Caki2 (cell line): Measurements from ENCODE around the gene DNMT3B. TPM values are rescaled to one million over a fixed set of nuclear protein-coding genes. Genes with fewer than 3 reads are reported as not detected.

Experiments used
- DNase-seq: peaks from one replicate; pipeline ENCODE4 v3.0.0-alpha.2; 2015; ENCODE audit warnings: low read depth
- in situ Hi-C: cut with HindIII; loops from 2 replicates; pipeline ENCODE4 v1.10.0; 2016; ENCODE audit warnings: low sequenced_read_pairs, low pct_unique_long_range_greater_than_20kb, mixed read lengths
- total RNA-seq: library from RNA; depleted of rRNA; stranded (reverse); fragments of >200 nt; shearing (Covaris generic); gene quantifications from 2 replicates; pipeline ENCODE4 v1.2.3, GENCODE V29; 2014; ENCODE audit warnings: low replicate concordance; rRNA removed

The DNMT3B gene
- total RNA-seq, 1 experiment from 2014 or later, result 52.7 TPM

DNA sequence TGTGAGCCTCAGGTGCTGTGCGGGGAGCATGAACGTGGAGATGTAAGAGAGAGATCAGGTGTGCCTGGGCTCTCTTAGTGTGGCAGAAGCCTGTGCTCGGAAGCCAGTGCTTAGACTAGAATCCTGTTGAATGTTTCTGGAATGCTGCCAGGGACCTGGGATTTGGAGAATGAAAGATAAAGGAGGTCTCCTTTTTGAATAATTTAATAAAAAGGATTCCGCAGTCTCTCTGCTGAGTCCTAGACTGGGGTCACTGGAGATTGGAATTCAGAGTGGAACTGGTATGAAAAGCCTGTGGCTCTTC lies 77.7 kb downstream of the DNMT3B start:
- no peak for DNase-seq
- in situ Hi-C loops, result no loop called here

DNA sequence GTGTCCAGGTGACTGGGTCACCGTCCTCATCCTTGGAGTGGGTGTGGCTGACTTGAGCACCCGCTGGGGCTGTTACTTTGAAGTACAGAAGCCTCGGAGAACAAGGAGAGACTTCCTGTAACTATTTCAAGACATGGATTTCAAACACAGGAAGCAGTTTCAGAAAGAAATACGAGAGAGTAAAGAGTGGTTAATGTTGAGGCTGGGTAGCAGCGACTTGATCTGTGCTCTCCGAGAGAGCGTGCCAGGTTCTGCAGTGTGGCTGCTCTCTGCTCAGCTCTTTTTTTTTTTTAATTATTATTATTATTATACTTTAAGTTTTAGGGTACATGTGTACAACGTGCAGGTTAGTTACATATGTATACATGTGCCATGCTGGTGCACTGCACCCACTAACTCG lies 79.0 kb downstream of the DNMT3B start:
- DNase-seq, result no peak
- in situ Hi-C loops, result no loop called here

- in situ Hi-C loops, result no loop called here
- no peak for DNase-seq
Measured at GRCh38 chr20:32841632-32842031, 79.4 kb downstream of the DNMT3B start.

- in situ Hi-C loops, result no loop called here
- DNase-seq, result no peak
Measured at GRCh38 chr20:32842688-32843524, 80.7 kb downstream of the DNMT3B start.

DNA sequence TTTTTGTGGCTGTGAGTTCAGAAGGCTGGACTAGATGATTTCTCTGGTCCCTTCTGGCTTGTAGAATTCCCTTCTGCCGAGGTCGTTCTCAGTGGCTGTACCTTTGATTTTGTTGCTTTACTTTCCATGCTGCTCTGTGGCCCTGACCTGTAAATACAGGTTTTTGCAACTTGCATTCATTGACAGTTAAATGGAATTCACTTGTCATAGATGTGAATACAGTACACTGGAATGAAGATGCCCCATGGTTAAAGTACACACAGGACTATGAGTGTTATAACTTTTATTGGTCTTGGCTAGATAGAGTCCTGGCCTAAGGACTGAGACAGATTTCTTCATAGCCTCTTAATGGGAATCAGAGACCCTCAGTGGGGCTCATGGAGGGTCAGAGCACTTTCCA lies 83.6 kb downstream of the DNMT3B start:
- in situ Hi-C loops, result no loop called here
- DNase-seq, result no peak

DNA sequence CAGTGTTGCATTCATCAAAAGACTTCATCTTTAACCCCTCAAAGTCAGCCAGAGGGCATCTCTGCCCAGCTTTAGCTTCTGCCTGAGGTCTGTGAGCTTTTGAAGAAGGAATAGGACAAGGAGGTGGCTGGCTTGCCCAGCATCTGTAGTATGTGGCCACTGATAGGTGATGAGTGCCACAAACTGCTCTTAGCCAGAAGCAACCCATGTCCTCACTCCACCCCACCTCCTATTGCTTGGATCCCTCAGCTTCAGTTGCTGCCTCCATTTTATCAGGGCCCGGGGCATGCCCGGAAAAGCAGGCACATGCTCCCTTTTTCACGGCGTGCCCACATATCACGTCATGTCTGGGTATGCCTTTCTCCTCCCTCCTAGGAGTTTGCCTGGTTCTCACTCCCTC lies 84.7 kb downstream of the DNMT3B start:
- DNase-seq, result no peak
- in situ Hi-C loops, result no loop called here

DNA sequence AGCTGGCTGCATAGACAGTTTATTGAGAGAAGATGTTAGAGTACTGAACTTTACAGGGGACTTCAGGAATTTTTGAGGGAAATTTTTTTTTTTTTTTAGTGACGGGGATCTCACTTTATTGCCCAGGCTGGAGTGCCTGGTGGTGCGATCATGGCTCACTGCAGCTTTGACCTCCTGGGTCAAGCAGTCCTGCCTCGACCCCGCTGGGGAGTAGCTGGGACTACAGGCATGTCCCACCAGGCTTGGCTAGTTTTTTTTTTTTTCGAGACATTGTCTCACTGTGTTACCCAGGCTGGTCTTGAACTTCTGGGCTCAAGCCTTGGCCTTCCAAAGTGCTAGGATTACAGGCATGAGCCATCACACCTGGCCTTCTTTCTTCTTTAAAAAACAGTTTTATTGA lies 85.8 kb downstream of the DNMT3B start:
- DNase-seq, result no peak
- in situ Hi-C loops, result no loop called here

DNA sequence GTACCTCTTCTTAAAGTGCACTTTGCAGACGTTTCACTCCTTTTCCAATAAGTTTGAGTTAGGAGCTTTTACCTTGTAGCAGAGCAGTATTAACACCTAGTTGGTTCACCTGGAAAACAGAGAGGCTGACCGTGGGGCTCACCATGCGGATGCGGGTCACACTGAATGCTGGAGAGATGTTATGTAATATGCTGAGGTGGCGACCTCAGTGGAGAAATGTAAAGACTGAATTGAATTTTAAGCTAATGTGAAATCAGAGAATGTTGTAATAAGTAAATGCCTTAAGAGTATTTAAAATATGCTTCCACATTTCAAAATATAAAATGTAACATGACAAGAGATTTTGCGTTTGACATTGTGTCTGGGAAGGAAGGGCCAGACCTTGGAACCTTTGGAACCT lies 86.7 kb downstream of the DNMT3B start:
- no peak for DNase-seq
- in situ Hi-C loops, result no loop called here

GRCh38 chr20:32849577-32849976 lies 87.4 kb downstream of the DNMT3B start:
- in situ Hi-C loops, result no loop called here
- no peak for DNase-seq

DNA sequence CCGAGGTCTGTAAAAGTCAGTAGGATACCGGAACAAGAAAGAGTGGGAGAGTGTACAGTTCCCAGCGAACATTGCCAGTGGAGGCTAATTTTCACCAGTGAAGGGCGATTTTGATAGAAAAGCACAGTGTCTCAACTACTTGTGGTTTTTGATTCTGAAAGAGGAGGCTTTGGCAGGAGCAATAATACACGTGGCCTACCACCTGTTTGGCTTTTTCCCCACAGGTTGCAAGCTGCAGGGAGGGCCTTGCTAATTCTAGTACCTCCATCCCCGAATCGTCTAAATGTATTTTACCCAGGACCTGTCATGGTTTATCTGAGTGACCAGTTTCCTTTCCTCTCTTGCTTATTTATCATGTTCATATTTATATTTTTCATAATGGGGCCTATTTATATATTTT lies 93.2 kb downstream of the DNMT3B start:
- in situ Hi-C loops, result no loop called here

GRCh38 chr20:32858189-32858588 lies 96.0 kb downstream of the DNMT3B start:
- in situ Hi-C loops, result no loop called here
- DNase-seq, result no peak

More for the DNA sequence above, 93.2 kb downstream of the DNMT3B start:
- DNase-seq, result no peak

Other genes starting within 250 kb of the DNMT3B start
- 3.8 and 11.6 TPM in 2 replicates for gene NOL4L, start 177.1 kb upstream of the DNMT3B start, total RNA-seq
- gene C20orf203, start 88.4 kb upstream of the DNMT3B start, total RNA-seq, result 2.7 TPM in 1 of 2 replicates, not detected in the other
- 85.9 and 100.0 TPM in 2 replicates for gene COMMD7, start 18.9 kb upstream of the DNMT3B start, total RNA-seq
- gene MAPRE1, start 57.6 kb downstream of the DNMT3B start, total RNA-seq, result 126 and 131 TPM in 2 replicates
- not detected in 2 replicates for gene EFCAB8, start 96.5 kb downstream of the DNMT3B start, total RNA-seq
- not detected in 2 replicates for gene SUN5, start 242.0 kb downstream of the DNMT3B start, total RNA-seq
- gene BPIFB2, start 245.3 kb downstream of the DNMT3B start, total RNA-seq, result not detected in 2 replicates